Measurements from ENCODE around the gene BMP6.

BMP6 gene

DNA sequence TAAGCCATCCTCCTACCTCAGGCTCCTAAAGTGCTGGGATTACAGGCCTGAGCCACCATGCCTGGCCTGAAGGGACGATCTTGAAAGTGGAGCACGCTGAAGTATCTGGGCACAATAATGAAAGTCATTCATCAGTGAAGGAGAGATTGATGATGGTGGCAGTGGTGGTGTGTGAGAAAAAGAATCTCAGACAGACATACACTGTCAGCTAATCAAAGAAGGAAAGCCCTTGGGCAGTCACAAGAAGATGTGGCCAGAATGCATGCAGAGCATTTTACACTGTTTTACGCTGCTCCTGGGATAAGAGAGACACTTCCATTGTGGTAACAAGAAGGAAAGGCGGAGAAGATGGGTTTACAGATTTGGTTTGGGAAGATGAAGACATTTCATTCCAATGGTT lies 20.4 kb upstream of the BMP6 start:
- no peaks in the 10 kb centered on the region for H3K36me3 ChIP-seq (ENCODE audit: insufficient read depth, low read length)
- ATAC-seq (ENCODE audit: insufficient read depth, low read depth) (no peak), DNase-seq (no peak)
- H2AFZ ChIP-seq (ENCODE audit: low read depth, low read length): no peak overlapping the region
- no peaks in the 10 kb centered on the region for H3K9me3 ChIP-seq (ENCODE audit: insufficient read depth, low read length, severe bottlenecking)
- no peaks in the 10 kb centered on the region for H3K79me2 ChIP-seq (ENCODE audit: insufficient read depth, low read length)
- TF ChIP-seq, protein P1, sequence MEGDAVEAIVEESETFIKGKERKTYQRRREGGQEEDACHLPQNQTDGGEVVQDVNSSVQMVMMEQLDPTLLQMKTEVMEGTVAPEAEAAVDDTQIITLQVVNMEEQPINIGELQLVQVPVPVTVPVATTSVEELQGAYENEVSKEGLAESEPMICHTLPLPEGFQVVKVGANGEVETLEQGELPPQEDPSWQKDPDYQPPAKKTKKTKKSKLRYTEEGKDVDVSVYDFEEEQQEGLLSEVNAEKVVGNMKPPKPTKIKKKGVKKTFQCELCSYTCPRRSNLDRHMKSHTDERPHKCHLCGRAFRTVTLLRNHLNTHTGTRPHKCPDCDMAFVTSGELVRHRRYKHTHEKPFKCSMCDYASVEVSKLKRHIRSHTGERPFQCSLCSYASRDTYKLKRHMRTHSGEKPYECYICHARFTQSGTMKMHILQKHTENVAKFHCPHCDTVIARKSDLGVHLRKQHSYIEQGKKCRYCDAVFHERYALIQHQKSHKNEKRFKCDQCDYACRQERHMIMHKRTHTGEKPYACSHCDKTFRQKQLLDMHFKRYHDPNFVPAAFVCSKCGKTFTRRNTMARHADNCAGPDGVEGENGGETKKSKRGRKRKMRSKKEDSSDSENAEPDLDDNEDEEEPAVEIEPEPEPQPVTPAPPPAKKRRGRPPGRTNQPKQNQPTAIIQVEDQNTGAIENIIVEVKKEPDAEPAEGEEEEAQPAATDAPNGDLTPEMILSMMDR (IDR thresholded peaks at IDR 0.05; ENCODE audit: borderline replicate concordance, extremely low read depth, low read length, poor library complexity, severe bottlenecking): no peak
- no peak for TF ChIP-seq EZH2 (IDR thresholded peaks at IDR 0.05; ENCODE audit: borderline replicate concordance, low read depth, low read length, severe bottlenecking)
- H3K4me2 ChIP-seq (ENCODE audit: insufficient read depth, low read length): no peak overlapping the region
- peaks cover 14% of the 10 kb centered on the region for H3K27me3 ChIP-seq (ENCODE audit: insufficient read depth, low read length, poor library complexity)
- H3K4me3 ChIP-seq (ENCODE audit: low read depth in 1 of 2, low read length in 2 of 2): no peak overlapping the region
- no peaks in the 10 kb centered on the region for H3K4me1 ChIP-seq (ENCODE audit: insufficient read depth, low read length)
- H3K27ac ChIP-seq (ENCODE audit: low read length): no peak overlapping the region
- no peaks in the 10 kb centered on the region for H4K20me1 ChIP-seq (ENCODE audit: insufficient read depth, low read length)
- H3K9ac ChIP-seq (ENCODE audit: low read depth, low read length): no peak overlapping the region

DNA sequence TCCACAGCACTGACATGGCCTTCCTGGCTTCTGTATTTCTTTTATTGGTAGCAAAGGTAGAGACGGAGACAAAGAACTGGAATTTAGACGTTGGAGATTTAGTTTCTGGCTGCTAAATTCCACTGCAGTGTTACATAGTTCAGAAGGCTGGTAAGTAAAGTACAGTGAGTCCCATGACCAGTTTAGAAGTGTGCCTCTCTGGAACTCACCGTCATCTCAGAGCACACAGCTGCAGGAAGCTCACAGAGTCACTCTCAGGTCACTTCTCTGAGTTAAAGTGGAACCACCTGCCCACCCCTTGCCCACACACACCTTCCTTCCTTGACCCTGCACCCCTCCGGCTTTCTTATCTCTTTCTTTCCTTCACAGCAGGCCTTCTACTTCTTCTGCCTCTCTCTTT lies 19.6 kb upstream of the BMP6 start:
- TF ChIP-seq, protein P1 (IDR thresholded peaks at IDR 0.05; ENCODE audit: borderline replicate concordance, extremely low read depth, low read length, poor library complexity, severe bottlenecking): no peak
- TF ChIP-seq EZH2 (IDR thresholded peaks at IDR 0.05; ENCODE audit: borderline replicate concordance, low read depth, low read length, severe bottlenecking): no peak
- no peak overlapping the region for H2AFZ ChIP-seq (ENCODE audit: low read depth, low read length)
- DNase-seq (no peak), ATAC-seq (ENCODE audit: insufficient read depth, low read depth) (no peak)
- H3K9ac ChIP-seq (ENCODE audit: low read depth, low read length): no peak overlapping the region
- no peak overlapping the region for H3K4me2 ChIP-seq (ENCODE audit: insufficient read depth, low read length)
- H3K27me3 ChIP-seq (ENCODE audit: insufficient read depth, low read length, poor library complexity): peaks cover 14% of the 10 kb centered on the region
- no peak overlapping the region for H3K4me3 ChIP-seq (ENCODE audit: low read depth in 1 of 2, low read length in 2 of 2)
- H4K20me1 ChIP-seq (ENCODE audit: insufficient read depth, low read length): no peaks in the 10 kb centered on the region
- no peak overlapping the region for H3K27ac ChIP-seq (ENCODE audit: low read length)
- H3K36me3 ChIP-seq (ENCODE audit: insufficient read depth, low read length): no peaks in the 10 kb centered on the region
- no peaks in the 10 kb centered on the region for H3K4me1 ChIP-seq (ENCODE audit: insufficient read depth, low read length)
- H3K79me2 ChIP-seq (ENCODE audit: insufficient read depth, low read length): no peaks in the 10 kb centered on the region
- H3K9me3 ChIP-seq (ENCODE audit: insufficient read depth, low read length, severe bottlenecking): no peaks in the 10 kb centered on the region

DNA sequence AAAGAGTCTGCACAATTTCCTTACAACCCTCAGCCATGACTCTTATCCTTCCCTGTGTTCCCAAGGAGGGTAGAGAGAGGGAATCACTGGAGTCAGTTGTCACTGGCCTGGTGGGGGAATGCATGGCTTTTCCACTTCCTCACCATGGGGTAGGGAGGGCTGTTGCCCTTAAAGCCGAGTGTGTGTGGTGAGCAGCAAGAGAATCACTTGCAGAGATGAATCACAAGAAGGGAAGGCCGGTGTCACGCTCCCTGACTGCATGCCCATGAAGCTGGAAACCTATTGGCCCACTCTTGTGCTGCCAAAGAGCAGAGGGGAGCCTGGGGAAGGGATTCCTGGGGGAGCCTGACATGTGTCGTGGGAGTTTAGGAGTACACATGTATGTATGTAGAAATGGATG lies 18.1 kb upstream of the BMP6 start:
- DNase-seq (no peak), ATAC-seq (ENCODE audit: insufficient read depth, low read depth) (no peak)
- no peak overlapping the region for H3K4me2 ChIP-seq (ENCODE audit: insufficient read depth, low read length)
- H3K36me3 ChIP-seq (ENCODE audit: insufficient read depth, low read length): no peaks in the 10 kb centered on the region
- no peak overlapping the region for H3K27ac ChIP-seq (ENCODE audit: low read length)
- H3K4me3 ChIP-seq (ENCODE audit: low read depth in 1 of 2, low read length in 2 of 2): no peak overlapping the region
- H3K79me2 ChIP-seq (ENCODE audit: insufficient read depth, low read length): no peaks in the 10 kb centered on the region
- H4K20me1 ChIP-seq (ENCODE audit: insufficient read depth, low read length): no peaks in the 10 kb centered on the region
- no peak overlapping the region for H3K9ac ChIP-seq (ENCODE audit: low read depth, low read length)
- no peaks in the 10 kb centered on the region for H3K4me1 ChIP-seq (ENCODE audit: insufficient read depth, low read length)
- no peaks in the 10 kb centered on the region for H3K9me3 ChIP-seq (ENCODE audit: insufficient read depth, low read length, severe bottlenecking)
- no peak for TF ChIP-seq EZH2 (IDR thresholded peaks at IDR 0.05; ENCODE audit: borderline replicate concordance, low read depth, low read length, severe bottlenecking)
- TF ChIP-seq, protein P1 (IDR thresholded peaks at IDR 0.05; ENCODE audit: borderline replicate concordance, extremely low read depth, low read length, poor library complexity, severe bottlenecking): no peak
- peaks cover 9% of the 10 kb centered on the region for H3K27me3 ChIP-seq (ENCODE audit: insufficient read depth, low read length, poor library complexity)
- H2AFZ ChIP-seq (ENCODE audit: low read depth, low read length): no peak overlapping the region

DNA sequence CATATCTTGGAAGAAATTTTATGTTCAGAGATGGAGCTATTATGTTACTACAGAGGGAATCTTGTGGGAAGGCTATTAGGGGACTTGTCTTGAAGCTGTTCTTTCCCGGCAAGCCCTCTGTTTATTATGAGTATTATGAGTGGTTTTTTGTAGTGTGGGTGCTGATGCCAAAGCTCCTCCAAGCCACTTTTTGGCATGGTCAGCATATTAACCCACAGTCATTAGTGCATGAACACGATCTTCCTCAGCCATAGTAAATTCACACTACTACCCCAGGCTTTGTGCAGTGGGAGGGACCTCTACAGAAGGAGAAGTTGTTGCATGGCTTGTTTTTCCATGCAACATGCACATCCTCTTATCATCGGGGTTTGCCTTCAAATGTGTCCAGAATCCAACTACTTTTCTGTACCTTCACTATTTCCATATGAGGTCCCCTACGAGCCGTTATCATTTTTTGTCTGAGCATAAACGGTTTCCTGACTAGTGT lies 6.5 kb upstream of the BMP6 start:
- Histone ChIP-seq H3K27me3 (ENCODE audit: insufficient read depth, low read length, poor library complexity) (no peaks in the 10 kb centered on the region), H4K20me1 (ENCODE audit: insufficient read depth, low read length) (no peaks in the 10 kb centered on the region), H3K4me1 (ENCODE audit: insufficient read depth, low read length) (no peaks in the 10 kb centered on the region), H3K4me3 (ENCODE audit: low read depth in 1 of 2, low read length in 2 of 2) (no peak overlapping the region), H3K27ac (ENCODE audit: low read length) (no peak overlapping the region), H3K4me2 (ENCODE audit: insufficient read depth, low read length) (no peak overlapping the region), H3K9me3 (ENCODE audit: insufficient read depth, low read length, severe bottlenecking) (no peaks in the 10 kb centered on the region), H2AFZ (ENCODE audit: low read depth, low read length) (no peak overlapping the region), H3K79me2 (ENCODE audit: insufficient read depth, low read length) (no peaks in the 10 kb centered on the region), H3K9ac (ENCODE audit: low read depth, low read length) (no peak overlapping the region), H3K36me3 (ENCODE audit: insufficient read depth, low read length) (no peaks in the 10 kb centered on the region)
- DNase-seq (no peak), ATAC-seq (ENCODE audit: insufficient read depth, low read depth) (no peak)
- TF ChIP-seq EZH2 (IDR thresholded peaks at IDR 0.05; ENCODE audit: borderline replicate concordance, low read depth, low read length, severe bottlenecking): no peak
- TF ChIP-seq, protein P1 (IDR thresholded peaks at IDR 0.05; ENCODE audit: borderline replicate concordance, extremely low read depth, low read length, poor library complexity, severe bottlenecking): no peak
